ENCODE data around the gene PDIA5.

PDIA5 gene

DNA sequence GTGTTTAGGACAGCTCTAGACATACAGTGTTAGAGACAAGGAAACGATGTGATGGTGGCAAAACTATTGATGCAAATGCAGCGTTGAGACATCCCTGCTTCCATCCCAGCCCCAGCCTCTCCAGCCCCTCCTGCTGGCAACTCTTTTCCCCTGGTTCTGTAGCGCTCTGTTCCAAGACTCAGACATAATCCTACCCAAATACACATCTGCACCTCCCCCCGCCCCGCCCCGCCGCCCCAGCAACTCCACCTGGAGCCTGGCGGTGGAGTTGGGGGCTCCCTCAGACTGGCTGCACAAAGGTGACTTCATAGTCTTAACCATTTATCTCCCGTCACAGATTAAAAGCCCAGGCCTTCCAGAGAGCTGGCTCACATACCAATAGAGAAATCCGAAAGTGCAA is 127.7 kb downstream of the PDIA5 start:
- no peaks in the 10 kb centered on the region for H3K79me2 ChIP-seq (ENCODE audit: control insufficient read depth, low read length)
- peaks cover 2% of the 10 kb centered on the region; the same call in 1 of the 2 replicates for H3K27me3 ChIP-seq (ENCODE audit: control insufficient read depth, low read length)
- H3K4me1 ChIP-seq (ENCODE audit: control insufficient read depth, low read length): no peaks in the 10 kb centered on the region
- no peak for TF ChIP-seq EZH2phosphoT487 (IDR thresholded peaks at IDR 0.05; ENCODE audit: borderline replicate concordance, low read length)
- TF ChIP-seq, protein P1, sequence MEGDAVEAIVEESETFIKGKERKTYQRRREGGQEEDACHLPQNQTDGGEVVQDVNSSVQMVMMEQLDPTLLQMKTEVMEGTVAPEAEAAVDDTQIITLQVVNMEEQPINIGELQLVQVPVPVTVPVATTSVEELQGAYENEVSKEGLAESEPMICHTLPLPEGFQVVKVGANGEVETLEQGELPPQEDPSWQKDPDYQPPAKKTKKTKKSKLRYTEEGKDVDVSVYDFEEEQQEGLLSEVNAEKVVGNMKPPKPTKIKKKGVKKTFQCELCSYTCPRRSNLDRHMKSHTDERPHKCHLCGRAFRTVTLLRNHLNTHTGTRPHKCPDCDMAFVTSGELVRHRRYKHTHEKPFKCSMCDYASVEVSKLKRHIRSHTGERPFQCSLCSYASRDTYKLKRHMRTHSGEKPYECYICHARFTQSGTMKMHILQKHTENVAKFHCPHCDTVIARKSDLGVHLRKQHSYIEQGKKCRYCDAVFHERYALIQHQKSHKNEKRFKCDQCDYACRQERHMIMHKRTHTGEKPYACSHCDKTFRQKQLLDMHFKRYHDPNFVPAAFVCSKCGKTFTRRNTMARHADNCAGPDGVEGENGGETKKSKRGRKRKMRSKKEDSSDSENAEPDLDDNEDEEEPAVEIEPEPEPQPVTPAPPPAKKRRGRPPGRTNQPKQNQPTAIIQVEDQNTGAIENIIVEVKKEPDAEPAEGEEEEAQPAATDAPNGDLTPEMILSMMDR (IDR thresholded peaks at IDR 0.05; ENCODE audit: low read depth, low read length, poor library complexity, severe bottlenecking): no peak
- no peaks in the 10 kb centered on the region for H3K36me3 ChIP-seq (ENCODE audit: control insufficient read depth, low read length)
- H3K9me3 ChIP-seq (ENCODE audit: control insufficient read depth, insufficient read depth, low read length): no peaks in the 10 kb centered on the region
- H4K20me1 ChIP-seq (ENCODE audit: control insufficient read depth, insufficient read depth, low read depth, low read length): no peaks in the 10 kb centered on the region
- H3K4me2 ChIP-seq (ENCODE audit: low read length): no peak overlapping the region
- H3K4me3 ChIP-seq (ENCODE audit: low read length): no peak overlapping the region
- no peak overlapping the region for H3K27ac ChIP-seq (ENCODE audit: low read depth, low read length)
- H3F3A ChIP-seq (ENCODE audit: control insufficient read depth, insufficient read depth): no peaks in the 10 kb centered on the region
- H3K9me2 ChIP-seq (replicated peaks; ENCODE audit: control insufficient read depth, low read length): no peaks in the 10 kb centered on the region

GRCh38 chr3:123198372-123198771 is 131.5 kb downstream of the PDIA5 start:
- no peak overlapping the region for H3K4me3 ChIP-seq (ENCODE audit: low read length)
- no peaks in the 10 kb centered on the region for H3F3A ChIP-seq (ENCODE audit: control insufficient read depth, insufficient read depth)
- H3K9me3 ChIP-seq (ENCODE audit: control insufficient read depth, insufficient read depth, low read length): no peaks in the 10 kb centered on the region
- no peak overlapping the region for H3K4me2 ChIP-seq (ENCODE audit: low read length)
- no peak for TF ChIP-seq EZH2phosphoT487 (IDR thresholded peaks at IDR 0.05; ENCODE audit: borderline replicate concordance, low read length)
- TF ChIP-seq, protein P1 (IDR thresholded peaks at IDR 0.05; ENCODE audit: low read depth, low read length, poor library complexity, severe bottlenecking): no peak
- H3K79me2 ChIP-seq (ENCODE audit: control insufficient read depth, low read length): peaks cover 18% of the 10 kb centered on the region
- H3K27me3 ChIP-seq (ENCODE audit: control insufficient read depth, low read length): peaks cover 2% of the 10 kb centered on the region; the same call in 1 of the 2 replicates
- peaks cover 5% of the 10 kb centered on the region; the same call in 1 of the 2 replicates for H3K36me3 ChIP-seq (ENCODE audit: control insufficient read depth, low read length)
- no peaks in the 10 kb centered on the region for H3K9me2 ChIP-seq (replicated peaks; ENCODE audit: control insufficient read depth, low read length)
- H3K4me1 ChIP-seq (ENCODE audit: control insufficient read depth, low read length): peaks cover 18% of the 10 kb centered on the region
- H4K20me1 ChIP-seq (ENCODE audit: control insufficient read depth, insufficient read depth, low read depth, low read length): no peaks in the 10 kb centered on the region
- H3K27ac ChIP-seq (ENCODE audit: low read depth, low read length): no peak overlapping the region

GRCh38 chr3:123201223-123201556 is 134.4 kb downstream of the PDIA5 start:
- no peaks in the 10 kb centered on the region for H3K9me2 ChIP-seq (replicated peaks; ENCODE audit: control insufficient read depth, low read length)
- no peaks in the 10 kb centered on the region for H3K27me3 ChIP-seq (ENCODE audit: control insufficient read depth, low read length)
- no peaks in the 10 kb centered on the region for H3F3A ChIP-seq (ENCODE audit: control insufficient read depth, insufficient read depth)
- H3K79me2 ChIP-seq (ENCODE audit: control insufficient read depth, low read length): peaks cover 46% of the 10 kb centered on the region
- H3K27ac ChIP-seq (ENCODE audit: low read depth, low read length): peak overlapping the region; percentile 69
- H3K4me3 ChIP-seq (ENCODE audit: low read length): peak overlapping the region; percentile 96
- peaks cover 23% of the 10 kb centered on the region for H3K4me1 ChIP-seq (ENCODE audit: control insufficient read depth, low read length)
- TF ChIP-seq, protein P1 (IDR thresholded peaks at IDR 0.05; ENCODE audit: low read depth, low read length, poor library complexity, severe bottlenecking): no peak
- peak overlapping the region; percentile 99 for H3K4me2 ChIP-seq (ENCODE audit: low read length)
- H4K20me1 ChIP-seq (ENCODE audit: control insufficient read depth, insufficient read depth, low read depth, low read length): no peaks in the 10 kb centered on the region
- H3K36me3 ChIP-seq (ENCODE audit: control insufficient read depth, low read length): peaks cover 6% of the 10 kb centered on the region; the same call in 1 of the 2 replicates
- no peaks in the 10 kb centered on the region for H3K9me3 ChIP-seq (ENCODE audit: control insufficient read depth, insufficient read depth, low read length)
